ENCODE measurements around the gene SERPINA1. TPM values are rescaled to one million over a fixed set of nuclear protein-coding genes. Genes with fewer than 3 reads are reported as not detected.

SERPINA1 gene
- total and polyA plus RNA-seq, 2 of the 13 experiments (the other 11 are each of a cell fraction or from before 2014, with no cell fraction given): 3,266 to 11,015 TPM

DNA sequence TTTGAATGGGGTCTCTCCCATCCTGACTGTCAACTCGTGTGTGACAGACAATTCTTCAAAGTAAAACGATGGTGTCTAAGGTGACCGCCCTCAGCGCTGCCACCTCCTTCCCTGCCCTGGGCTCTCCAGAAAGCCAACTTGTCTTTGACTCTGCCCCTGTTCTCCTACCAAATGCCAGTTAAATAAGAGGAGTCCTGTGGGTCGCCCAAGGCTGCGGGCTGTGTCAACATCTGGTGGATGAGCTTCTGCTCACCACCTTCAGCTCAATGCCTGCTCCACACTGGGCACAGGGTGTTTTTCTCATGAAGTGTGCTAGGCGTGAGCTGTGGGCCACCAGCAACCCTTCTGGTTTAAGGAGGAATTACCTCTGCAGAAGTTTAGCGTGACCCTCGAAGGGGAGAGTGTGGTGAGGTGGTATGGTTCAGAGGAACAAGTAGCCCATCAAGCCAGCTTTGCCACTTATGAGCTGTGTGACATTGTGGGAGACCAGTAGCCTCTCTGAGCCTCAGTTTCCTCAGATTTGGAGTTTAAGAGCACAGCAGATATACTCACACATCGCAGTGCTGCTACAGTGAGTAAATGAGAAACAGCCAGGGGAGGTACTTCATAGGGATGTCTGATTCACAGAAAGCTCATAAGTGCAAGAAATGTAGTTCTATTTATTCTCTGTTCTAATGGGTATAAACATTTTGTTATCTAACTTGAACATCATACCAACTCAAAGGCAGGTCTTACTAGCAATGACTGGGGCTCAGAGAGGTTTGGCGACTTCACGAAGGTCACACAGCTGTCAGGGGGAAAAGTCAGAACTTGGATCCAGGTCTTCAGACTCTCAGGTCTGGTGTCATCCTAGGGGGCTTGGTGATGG, 12.1 kb downstream of the SERPINA1 start (continued):
- TF ChIP-seq, protein P1, sequence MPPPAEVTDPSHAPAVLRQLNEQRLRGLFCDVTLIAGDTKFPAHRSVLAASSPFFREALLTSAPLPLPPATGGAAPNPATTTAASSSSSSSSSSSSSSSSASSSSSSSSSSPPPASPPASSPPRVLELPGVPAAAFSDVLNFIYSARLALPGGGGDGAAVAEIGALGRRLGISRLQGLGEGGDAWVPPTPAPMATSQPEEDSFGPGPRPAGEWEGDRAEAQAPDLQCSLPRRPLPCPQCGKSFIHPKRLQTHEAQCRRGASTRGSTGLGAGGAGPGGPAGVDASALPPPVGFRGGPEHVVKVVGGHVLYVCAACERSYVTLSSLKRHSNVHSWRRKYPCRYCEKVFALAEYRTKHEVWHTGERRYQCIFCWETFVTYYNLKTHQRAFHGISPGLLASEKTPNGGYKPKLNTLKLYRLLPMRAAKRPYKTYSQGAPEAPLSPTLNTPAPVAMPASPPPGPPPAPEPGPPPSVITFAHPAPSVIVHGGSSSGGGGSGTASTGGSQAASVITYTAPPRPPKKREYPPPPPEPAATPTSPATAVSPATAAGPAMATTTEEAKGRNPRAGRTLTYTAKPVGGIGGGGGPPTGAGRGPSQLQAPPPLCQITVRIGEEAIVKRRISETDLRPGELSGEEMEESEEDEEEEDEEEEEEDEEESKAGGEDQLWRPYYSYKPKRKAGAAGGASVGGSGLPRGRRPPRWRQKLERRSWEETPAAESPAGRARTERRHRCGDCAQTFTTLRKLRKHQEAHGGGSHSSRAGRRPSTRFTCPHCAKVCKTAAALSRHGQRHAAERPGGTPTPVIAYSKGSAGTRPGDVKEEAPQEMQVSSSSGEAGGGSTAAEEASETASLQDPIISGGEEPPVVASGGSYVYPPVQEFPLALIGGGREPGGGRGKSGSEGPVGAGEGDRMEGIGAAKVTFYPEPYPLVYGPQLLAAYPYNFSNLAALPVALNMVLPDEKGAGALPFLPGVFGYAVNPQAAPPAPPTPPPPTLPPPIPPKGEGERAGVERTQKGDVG (CRISPR knock-in tag; IDR thresholded peaks at IDR 0.05; ENCODE audit: borderline replicate concordance): no peak
- TF ChIP-seq ZNF674 (CRISPR knock-in tag; IDR thresholded peaks at IDR 0.05; ENCODE audit: low read depth) (no peak), CBX1 (IDR thresholded peaks at IDR 0.05; ENCODE audit: low read depth) (peak; percentile 26), KDM1A (CRISPR knock-in tag; IDR thresholded peaks at IDR 0.05) (peak; percentile 8; the same call in 1 of the 2 replicates), SSRP1 (CRISPR knock-in tag; IDR thresholded peaks at IDR 0.05) (peak; percentile 96), ZFP90 (CRISPR knock-in tag; IDR thresholded peaks at IDR 0.05; ENCODE audit: borderline replicate concordance) (no peak), AGO1 (IDR thresholded peaks at IDR 0.05; ENCODE audit: low read depth, low read length, poor library complexity, severe bottlenecking) (peak; percentile 98), ZNF296 (CRISPR knock-in tag; conservative IDR thresholded peaks at IDR 0.05) (0 out of 2 replicates have a peak, but pooled peaks have one; percentile 41), MAFK (conservative IDR thresholded peaks at IDR 0.05 in 1 of 2, IDR thresholded peaks at IDR 0.05 in 1 of 2; ENCODE audit: low read length in 2 of 2) (no peak), STAG1 (CRISPR knock-in tag; IDR thresholded peaks at IDR 0.05) (peak; percentile 51), EZH2 (conservative IDR thresholded peaks at IDR 0.05; ENCODE audit: low read depth, low read length) (no peak), RBM39 (IDR thresholded peaks at IDR 0.05; ENCODE audit: low read depth, low read length, poor library complexity, severe bottlenecking) (no peak), ZNF790 (CRISPR knock-in tag; IDR thresholded peaks at IDR 0.05; ENCODE audit: borderline replicate concordance) (no peak), ZNF577 (CRISPR knock-in tag; IDR thresholded peaks at IDR 0.05; ENCODE audit: borderline replicate concordance, low read depth) (no peak), ZNF772 (CRISPR knock-in tag; IDR thresholded peaks at IDR 0.05) (0 out of 2 replicates have a peak, but pooled peaks have one; percentile 5), ZNF629 (CRISPR knock-in tag; conservative IDR thresholded peaks at IDR 0.05) (0 out of 2 replicates have a peak, but pooled peaks have one; percentile 63)
- TF ChIP-seq, protein P2, sequence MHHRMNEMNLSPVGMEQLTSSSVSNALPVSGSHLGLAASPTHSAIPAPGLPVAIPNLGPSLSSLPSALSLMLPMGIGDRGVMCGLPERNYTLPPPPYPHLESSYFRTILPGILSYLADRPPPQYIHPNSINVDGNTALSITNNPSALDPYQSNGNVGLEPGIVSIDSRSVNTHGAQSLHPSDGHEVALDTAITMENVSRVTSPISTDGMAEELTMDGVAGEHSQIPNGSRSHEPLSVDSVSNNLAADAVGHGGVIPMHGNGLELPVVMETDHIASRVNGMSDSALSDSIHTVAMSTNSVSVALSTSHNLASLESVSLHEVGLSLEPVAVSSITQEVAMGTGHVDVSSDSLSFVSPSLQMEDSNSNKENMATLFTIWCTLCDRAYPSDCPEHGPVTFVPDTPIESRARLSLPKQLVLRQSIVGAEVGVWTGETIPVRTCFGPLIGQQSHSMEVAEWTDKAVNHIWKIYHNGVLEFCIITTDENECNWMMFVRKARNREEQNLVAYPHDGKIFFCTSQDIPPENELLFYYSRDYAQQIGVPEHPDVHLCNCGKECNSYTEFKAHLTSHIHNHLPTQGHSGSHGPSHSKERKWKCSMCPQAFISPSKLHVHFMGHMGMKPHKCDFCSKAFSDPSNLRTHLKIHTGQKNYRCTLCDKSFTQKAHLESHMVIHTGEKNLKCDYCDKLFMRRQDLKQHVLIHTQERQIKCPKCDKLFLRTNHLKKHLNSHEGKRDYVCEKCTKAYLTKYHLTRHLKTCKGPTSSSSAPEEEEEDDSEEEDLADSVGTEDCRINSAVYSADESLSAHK (CRISPR knock-in tag; IDR thresholded peaks at IDR 0.05; ENCODE audit: borderline replicate concordance): no peak
- TF ChIP-seq, protein P3, sequence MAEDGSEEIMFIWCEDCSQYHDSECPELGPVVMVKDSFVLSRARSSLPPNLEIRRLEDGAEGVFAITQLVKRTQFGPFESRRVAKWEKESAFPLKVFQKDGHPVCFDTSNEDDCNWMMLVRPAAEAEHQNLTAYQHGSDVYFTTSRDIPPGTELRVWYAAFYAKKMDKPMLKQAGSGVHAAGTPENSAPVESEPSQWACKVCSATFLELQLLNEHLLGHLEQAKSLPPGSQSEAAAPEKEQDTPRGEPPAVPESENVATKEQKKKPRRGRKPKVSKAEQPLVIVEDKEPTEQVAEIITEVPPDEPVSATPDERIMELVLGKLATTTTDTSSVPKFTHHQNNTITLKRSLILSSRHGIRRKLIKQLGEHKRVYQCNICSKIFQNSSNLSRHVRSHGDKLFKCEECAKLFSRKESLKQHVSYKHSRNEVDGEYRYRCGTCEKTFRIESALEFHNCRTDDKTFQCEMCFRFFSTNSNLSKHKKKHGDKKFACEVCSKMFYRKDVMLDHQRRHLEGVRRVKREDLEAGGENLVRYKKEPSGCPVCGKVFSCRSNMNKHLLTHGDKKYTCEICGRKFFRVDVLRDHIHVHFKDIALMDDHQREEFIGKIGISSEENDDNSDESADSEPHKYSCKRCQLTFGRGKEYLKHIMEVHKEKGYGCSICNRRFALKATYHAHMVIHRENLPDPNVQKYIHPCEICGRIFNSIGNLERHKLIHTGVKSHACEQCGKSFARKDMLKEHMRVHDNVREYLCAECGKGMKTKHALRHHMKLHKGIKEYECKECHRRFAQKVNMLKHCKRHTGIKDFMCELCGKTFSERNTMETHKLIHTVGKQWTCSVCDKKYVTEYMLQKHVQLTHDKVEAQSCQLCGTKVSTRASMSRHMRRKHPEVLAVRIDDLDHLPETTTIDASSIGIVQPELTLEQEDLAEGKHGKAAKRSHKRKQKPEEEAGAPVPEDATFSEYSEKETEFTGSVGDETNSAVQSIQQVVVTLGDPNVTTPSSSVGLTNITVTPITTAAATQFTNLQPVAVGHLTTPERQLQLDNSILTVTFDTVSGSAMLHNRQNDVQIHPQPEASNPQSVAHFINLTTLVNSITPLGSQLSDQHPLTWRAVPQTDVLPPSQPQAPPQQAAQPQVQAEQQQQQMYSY (CRISPR knock-in tag; IDR thresholded peaks at IDR 0.05): no peak
